AML-193 (cell line): ENCODE results near the gene IFT20.

Experiments
- DNase-seq, 2 experiments: peaks; one replicate each; lab custom pipeline; 2025; lab: John Stamatoyannopoulos, UW

The IFT20 gene

DNA sequence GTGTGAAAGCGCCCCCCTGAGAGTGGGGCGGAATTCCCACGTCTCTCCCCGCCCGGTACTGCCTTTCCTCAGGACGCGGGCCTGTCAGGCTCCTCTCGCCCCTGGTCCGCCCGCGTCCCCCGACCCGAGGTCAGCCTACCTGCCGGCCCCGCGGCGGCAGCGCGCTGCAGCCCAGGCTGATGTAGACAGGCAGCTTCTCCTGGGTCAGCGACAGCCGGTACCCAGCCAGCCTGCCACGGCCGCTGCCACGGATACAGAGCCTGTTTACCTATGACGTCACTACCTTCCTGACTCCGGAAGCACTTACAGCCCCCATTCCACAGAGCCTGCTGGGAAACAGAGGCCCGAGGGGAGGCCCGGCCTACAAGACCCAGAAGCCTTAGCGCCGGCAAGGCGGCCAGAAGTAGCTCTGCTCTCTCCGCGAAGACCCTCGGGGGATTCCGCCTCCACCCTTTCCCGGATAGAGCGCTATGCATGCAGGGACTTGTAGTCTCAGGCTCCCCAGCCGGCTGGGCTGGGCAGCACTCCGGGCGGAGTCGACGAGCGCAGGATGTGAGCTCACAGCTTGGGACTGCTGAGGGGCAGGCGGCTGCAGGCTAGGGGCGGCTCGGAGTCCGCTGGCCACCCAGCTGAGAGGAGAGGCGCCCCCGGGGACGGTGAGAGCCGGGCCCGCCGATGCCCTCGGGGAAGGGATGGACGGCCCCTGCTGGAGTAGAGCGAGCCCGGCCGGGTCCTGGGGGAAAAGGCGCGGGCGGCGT is at the start of gene IFT20, which contains the start of gene TNFAIP1:
IFT20 (minus strand) TSS at position 272 of the 758 bp plus-strand sequence. CDS start 3,487 bp downstream, outside the sequence.
TNFAIP1 (plus strand) TSS at position 561 of the 758 bp plus-strand sequence. CDS start 3,761 bp downstream, outside the sequence.
- peak; percentile 100 for DNase-seq

- no peak for DNase-seq
Measured at GRCh38 chr17:28385037-28385400, 49.7 kb upstream of the IFT20 start.

- DNase-seq, result no peak
Measured at GRCh38 chr17:28384281-28385036, 49.2 kb upstream of the IFT20 start.

DNA sequence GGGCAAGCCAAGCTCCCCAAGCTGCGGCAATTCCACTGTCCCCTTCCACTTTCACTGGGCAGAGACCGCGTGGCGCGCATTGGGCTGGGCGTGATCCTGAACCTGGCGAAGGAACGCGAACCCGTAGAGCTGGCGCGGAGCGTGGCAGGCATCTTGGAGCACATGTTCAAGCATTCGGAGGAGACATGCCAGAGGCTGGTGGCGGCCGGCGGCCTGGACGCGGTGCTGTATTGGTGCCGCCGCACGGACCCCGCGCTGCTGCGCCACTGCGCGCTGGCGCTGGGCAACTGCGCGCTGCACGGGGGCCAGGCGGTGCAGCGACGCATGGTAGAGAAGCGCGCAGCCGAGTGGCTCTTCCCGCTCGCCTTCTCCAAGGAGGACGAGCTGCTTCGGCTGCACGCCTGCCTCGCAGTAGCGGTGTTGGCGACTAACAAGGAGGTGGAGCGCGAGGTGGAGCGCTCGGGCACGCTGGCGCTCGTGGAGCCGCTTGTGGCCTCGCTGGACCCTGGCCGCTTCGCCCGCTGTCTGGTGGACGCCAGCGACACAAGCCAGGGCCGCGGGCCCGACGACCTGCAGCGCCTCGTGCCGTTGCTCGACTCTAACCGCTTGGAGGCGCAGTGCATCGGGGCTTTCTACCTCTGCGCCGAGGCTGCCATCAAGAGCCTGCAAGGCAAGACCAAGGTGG is 46.0 kb upstream of the IFT20 start:
- DNase-seq, result no peak

GRCh38 chr17:28379814-28380801 is 44.8 kb upstream of the IFT20 start:
- no peak for DNase-seq

DNA sequence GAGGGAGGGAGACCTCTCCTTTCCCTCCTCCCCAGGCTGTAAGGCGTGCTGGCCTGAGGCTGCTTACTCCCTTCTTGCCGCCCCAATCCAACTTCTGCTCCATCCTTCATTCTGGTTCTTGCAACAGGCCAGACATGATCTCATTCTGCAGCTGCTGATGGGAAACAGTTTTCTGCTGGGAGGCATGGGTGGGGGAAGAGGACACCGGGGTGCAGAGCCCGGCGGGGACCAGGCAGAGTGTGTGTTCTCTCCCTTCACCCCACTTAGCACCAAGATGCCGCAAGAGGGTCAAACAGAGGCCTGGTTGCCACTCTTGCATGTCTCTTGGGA is 37.6 kb upstream of the IFT20 start:
- no peak for DNase-seq

GRCh38 chr17:28372203-28372944 is 37.1 kb upstream of the IFT20 start:
- DNase-seq, result no peak

DNA sequence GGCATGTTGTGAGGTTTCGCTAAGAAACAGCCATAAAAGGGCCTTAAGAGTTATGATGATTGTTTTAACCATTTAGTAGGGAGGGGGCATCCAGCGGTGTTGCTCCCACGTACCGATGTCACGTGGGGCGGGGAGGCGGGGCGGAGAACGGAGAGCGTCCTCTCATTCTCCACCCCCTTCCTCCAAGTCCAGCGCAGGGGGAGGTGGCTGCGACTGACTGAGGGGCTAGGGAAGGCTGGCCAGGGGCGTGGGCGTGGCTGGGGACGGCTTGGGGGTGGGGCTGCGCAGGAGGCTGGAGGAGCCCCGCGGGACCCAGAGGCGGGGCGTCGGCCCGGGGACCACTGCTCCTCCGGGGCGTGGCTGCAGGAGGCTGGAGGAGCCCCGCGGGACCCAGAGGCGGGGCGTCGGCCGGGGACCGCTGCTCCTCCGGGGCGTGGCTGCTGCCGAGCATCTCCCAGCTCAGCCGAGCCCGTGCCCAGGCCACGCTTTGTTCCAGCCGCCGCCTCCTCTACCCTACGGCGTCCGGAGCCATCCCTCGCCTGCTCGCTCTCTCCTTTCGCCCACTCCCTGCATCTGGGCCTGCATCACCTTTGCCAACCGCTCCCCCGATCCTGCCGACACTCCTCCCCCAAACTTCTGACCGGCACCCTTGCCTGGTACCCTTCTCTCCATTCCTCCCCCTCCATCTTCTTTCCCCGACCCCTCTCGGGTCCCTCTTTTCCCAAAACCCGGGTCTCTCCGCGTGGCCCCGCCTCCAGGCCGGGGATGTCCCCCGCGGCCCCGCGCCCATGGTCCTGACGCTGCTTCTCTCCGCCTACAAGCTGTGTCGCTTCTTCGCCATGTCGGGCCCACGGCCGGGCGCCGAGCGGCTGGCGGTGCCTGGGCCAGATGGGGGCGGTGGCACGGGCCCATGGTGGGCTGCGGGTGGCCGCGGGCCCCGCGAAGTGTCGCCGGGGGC is 36.3 kb upstream of the IFT20 start, which contains the start of gene SARM1:
SARM1 (plus strand) TSS at position 450 of the 958 bp plus-strand sequence; CDS start at position 789, 339 bp downstream.
- no peak for DNase-seq

DNA sequence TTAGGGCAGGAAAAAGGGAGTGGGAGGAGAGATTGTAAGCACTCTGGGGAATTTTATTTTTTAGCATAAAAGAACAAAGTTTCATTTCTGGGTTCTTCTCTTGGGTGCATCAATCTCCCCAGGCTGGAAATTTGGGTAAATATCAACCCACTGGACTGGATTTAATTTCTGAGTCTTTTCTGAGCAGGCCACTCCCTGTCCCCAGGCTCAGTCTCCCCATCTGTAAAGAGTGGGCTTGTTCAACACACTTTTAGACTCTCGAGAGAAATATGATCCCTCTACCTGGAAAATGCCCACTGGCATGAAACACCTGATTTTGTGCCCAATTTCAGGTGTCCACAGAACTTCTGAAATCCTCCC is 35.5 kb upstream of the IFT20 start:
- DNase-seq, result no peak

GRCh38 chr17:28370035-28370743 is 34.9 kb upstream of the IFT20 start, which contains the start of gene VTN:
Gene VTN (minus strand): TSS chr17:28370307. CDS start chr17:28370203, 104 bp downstream.
- peak; percentile 23 to 33 for DNase-seq

- DNase-seq, result no peak
Measured at GRCh38 chr17:28369684-28370034, 34.4 kb upstream of the IFT20 start.

DNA sequence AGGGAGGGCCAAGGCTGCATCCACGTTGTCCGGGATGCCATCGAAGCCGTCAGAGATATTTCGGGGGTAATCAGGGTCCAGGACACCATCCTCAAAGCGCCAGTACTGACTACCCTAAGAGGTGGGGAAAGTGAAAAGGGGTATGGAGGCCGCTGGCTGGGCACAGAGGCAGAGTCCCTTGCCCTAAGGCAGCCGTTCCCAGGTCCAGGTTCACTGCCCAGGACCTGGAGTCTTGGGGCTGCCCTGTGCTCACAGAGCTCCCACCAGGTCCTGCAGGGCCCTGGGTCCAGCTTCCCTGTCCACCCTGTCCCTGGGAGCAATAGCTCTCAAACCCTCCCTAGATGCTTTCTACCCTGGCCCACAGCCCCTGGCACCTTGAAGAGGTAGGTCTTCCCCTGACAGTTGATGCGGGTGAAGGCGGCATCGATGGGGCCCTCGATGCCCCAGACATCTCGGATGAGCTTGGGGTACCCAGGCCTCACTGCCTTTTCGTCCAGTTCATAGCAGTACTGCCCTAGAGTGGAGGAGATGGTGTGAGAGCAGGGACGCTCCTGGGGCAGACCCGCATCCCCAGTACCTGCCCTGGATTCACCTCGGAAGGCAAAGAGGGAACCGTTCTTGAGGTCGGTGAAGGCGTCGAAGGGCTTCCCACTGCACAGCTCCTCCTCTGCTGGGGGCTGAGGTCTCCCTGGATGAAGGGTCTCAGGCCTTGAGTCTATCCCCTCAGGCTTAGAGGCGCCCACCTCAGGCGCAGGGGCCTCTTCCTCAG is 33.8 kb upstream of the IFT20 start:
- DNase-seq, result no peak

DNA sequence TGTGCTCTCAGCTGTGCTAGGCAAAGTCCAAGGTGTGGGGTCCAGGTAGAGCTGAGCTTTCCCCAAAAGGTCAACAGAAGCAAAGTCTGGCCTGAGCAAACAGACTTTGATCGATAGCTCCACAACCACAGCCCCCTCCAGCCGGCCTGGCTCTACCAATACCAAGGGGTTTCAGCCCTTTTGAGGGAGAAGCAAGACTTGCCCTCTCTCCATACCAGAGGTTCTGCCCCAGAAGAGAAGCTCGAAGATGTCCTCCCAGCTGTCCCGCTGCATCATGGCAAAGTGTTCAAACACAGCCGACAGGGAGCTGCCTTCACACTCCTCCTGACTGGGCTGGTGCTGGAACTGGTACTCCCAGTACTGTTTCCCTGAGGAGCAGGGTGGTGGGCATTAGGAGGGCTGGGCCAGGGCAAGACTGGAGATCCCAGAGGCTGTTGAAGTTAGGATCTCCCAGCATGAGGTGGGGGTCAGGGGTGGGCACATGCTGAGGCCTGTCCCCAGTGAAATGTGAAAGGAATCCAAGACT is 33.1 kb upstream of the IFT20 start:
- no peak for DNase-seq

DNA sequence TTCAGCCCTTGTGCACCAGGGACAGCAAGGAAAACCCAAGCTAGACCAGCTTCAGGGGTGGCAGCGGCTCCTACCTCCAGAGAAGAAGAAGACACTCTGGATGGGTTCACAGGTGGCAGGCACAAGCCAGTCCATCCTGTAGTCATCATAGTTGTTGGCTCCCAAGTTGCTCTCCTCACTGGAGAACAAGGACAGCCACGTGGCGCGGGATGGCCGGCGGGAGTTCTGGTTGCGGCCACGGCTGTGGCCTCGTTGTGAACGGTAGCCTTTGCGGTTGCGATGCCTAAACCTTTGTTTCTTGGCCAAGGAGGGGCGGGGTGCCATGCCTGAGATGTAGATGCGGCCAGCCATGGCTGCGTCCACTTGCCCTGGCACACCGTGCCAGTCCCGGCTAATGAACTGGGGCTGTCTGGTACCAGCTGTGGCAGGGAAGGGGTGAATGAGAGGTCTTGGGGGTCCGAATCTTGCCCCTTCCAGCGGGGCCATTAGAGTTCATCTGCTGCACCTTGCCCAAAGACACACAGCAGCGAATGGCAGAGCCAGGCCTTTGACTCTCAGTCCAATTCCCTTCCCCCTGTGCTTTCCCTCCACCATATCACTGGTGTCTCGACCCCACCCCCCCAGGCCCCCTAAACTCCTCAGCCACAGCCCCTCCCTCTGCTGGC is 32.5 kb upstream of the IFT20 start:
- no peak for DNase-seq

GRCh38 chr17:28366605-28367004 is 31.3 kb upstream of the IFT20 start:
- peak in 1 of 2 experiments; percentile 12 for DNase-seq

DNA sequence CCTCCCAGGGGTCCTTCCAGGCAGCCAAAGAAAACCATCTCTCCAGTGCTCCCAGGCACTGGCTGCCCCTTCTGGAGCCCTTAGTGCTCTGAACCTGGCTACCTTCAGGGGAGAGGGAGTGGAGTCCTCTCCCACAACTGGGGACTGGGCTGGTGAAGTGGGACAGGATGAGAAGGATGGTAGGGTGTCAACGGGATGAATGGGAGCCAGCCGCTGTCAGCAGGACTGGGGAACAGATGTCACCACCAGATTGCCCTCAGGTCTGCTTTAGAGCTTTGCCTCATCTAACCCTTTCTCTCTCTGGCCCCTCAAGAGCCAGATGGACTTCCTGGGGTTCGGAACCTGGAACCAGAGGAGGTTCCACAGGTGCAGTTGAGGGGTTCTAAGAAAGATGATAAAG is 30.2 kb upstream of the IFT20 start:
- DNase-seq, result no peak

- no peak for DNase-seq
Measured at GRCh38 chr17:28364665-28365363, 29.5 kb upstream of the IFT20 start, which contains the start of gene SEBOX. Gene SEBOX (minus strand): TSS chr17:28365199. CDS start chr17:28365151, 48 bp downstream.
